ENCODE results near the gene NR1H2. TPM values are rescaled to one million over a fixed set of nuclear protein-coding genes. Genes with fewer than 3 reads are reported as not detected.

NR1H2 gene
- total RNA-seq, 1 donor, result 113 TPM

- Histone ChIP-seq H3K79me2 (ENCODE audit: insufficient read depth, low read length) (no peaks in the 10 kb centered on the region), H3K4me2 (ENCODE audit: insufficient read depth, low read length) (no peak overlapping the region), H3K27me3 (ENCODE audit: insufficient read depth, low read length) (no peaks in the 10 kb centered on the region), H3K27ac (ENCODE audit: low read depth, low read length) (no peak overlapping the region), H3K36me3 (ENCODE audit: insufficient read depth, low read length) (no peaks in the 10 kb centered on the region), H3K4me3 (ENCODE audit: insufficient read depth, low read length) (no peak overlapping the region), H3K9me3 (ENCODE audit: low read depth, low read length) (no peaks in the 10 kb centered on the region), H2AFZ (ENCODE audit: low read length) (no peak overlapping the region), H3K4me1 (ENCODE audit: insufficient read depth, low read length) (no peaks in the 10 kb centered on the region), H4K20me1 (ENCODE audit: insufficient read depth, low read length) (no peaks in the 10 kb centered on the region)
- DNase-seq (ENCODE audit: insufficient read length, low spot score, missing footprints), result no peak
- no peak for TF ChIP-seq CTCF (IDR thresholded peaks at IDR 0.05; ENCODE audit: extremely low read depth, low read depth, low read length)
Observed at GRCh38 chr19:50359328-50359818, 16.9 kb upstream of the NR1H2 start.

- no peaks in the 10 kb centered on the region for H3K4me1 ChIP-seq (ENCODE audit: insufficient read depth, low read length)
- no peaks in the 10 kb centered on the region for H3K36me3 ChIP-seq (ENCODE audit: insufficient read depth, low read length)
- no peaks in the 10 kb centered on the region for H3K9me3 ChIP-seq (ENCODE audit: low read depth, low read length)
- H4K20me1 ChIP-seq (ENCODE audit: insufficient read depth, low read length), result no peaks in the 10 kb centered on the region
- H3K79me2 ChIP-seq (ENCODE audit: insufficient read depth, low read length), result no peaks in the 10 kb centered on the region
- H2AFZ ChIP-seq (ENCODE audit: low read length), result no peak overlapping the region
- TF ChIP-seq CTCF (IDR thresholded peaks at IDR 0.05; ENCODE audit: extremely low read depth, low read depth, low read length), result no peak
- H3K27ac ChIP-seq (ENCODE audit: low read depth, low read length), result no peak overlapping the region
- DNase-seq (ENCODE audit: insufficient read length, low spot score, missing footprints), result no peak
- H3K4me2 ChIP-seq (ENCODE audit: insufficient read depth, low read length), result no peak overlapping the region
- H3K27me3 ChIP-seq (ENCODE audit: insufficient read depth, low read length), result no peaks in the 10 kb centered on the region
- no peak overlapping the region for H3K4me3 ChIP-seq (ENCODE audit: insufficient read depth, low read length)
Observed at GRCh38 chr19:50361290-50362029, 14.8 kb upstream of the NR1H2 start.

- Histone ChIP-seq H3K4me2 (ENCODE audit: insufficient read depth, low read length) (no peak overlapping the region), H3K27ac (ENCODE audit: low read depth, low read length) (no peak overlapping the region), H2AFZ (ENCODE audit: low read length) (no peak overlapping the region), H3K4me1 (ENCODE audit: insufficient read depth, low read length) (no peaks in the 10 kb centered on the region), H3K36me3 (ENCODE audit: insufficient read depth, low read length) (no peaks in the 10 kb centered on the region), H3K9me3 (ENCODE audit: low read depth, low read length) (no peaks in the 10 kb centered on the region), H3K79me2 (ENCODE audit: insufficient read depth, low read length) (no peaks in the 10 kb centered on the region), H3K4me3 (ENCODE audit: insufficient read depth, low read length) (no peak overlapping the region), H4K20me1 (ENCODE audit: insufficient read depth, low read length) (no peaks in the 10 kb centered on the region), H3K27me3 (ENCODE audit: insufficient read depth, low read length) (no peaks in the 10 kb centered on the region)
- no peak for TF ChIP-seq CTCF (IDR thresholded peaks at IDR 0.05; ENCODE audit: extremely low read depth, low read depth, low read length)
- DNase-seq (ENCODE audit: insufficient read length, low spot score, missing footprints), result no peak
Observed at GRCh38 chr19:50362030-50362412, 14.2 kb upstream of the NR1H2 start.

- no peak for DNase-seq (ENCODE audit: insufficient read length, low spot score, missing footprints)
- Histone ChIP-seq H3K27ac (ENCODE audit: low read depth, low read length) (no peak overlapping the region), H3K9me3 (ENCODE audit: low read depth, low read length) (no peaks in the 10 kb centered on the region), H4K20me1 (ENCODE audit: insufficient read depth, low read length) (no peaks in the 10 kb centered on the region), H3K36me3 (ENCODE audit: insufficient read depth, low read length) (no peaks in the 10 kb centered on the region), H3K27me3 (ENCODE audit: insufficient read depth, low read length) (no peaks in the 10 kb centered on the region), H3K4me2 (ENCODE audit: insufficient read depth, low read length) (no peak overlapping the region), H3K4me3 (ENCODE audit: insufficient read depth, low read length) (no peak overlapping the region), H3K79me2 (ENCODE audit: insufficient read depth, low read length) (no peaks in the 10 kb centered on the region), H3K4me1 (ENCODE audit: insufficient read depth, low read length) (no peaks in the 10 kb centered on the region), H2AFZ (ENCODE audit: low read length) (no peak overlapping the region)
- no peak for TF ChIP-seq CTCF (IDR thresholded peaks at IDR 0.05; ENCODE audit: extremely low read depth, low read depth, low read length)
Observed at GRCh38 chr19:50362656-50363424, 13.4 kb upstream of the NR1H2 start.
